B cell (primary cell): ENCODE results near the gene NR4A1. TPM values are rescaled to one million over a fixed set of nuclear protein-coding genes. Genes with fewer than 3 reads are reported as not detected.

ENCODE experiments used
- ATAC-seq: fragments of 200-7000 bp; cut with Tn5 transposase; one replicate; pipeline ENCODE4 v1.10.0; 2021; ENCODE audit warnings: low read depth, mild to moderate bottlenecking, moderate number of reproducible peaks, moderate library complexity
- CTCF ChIA-PET: fragments of 350-600 bp; sonication (Branson Sonifier 250); formaldehyde crosslinking; loops from one replicate; lab custom pipeline; 2021; ENCODE audit warnings: antibody characterized with exemption, inconsistent platforms; lab: Charles Lee
- POLR2A ChIA-PET: fragments of 350-600 bp; sonication (Branson Sonifier 250); formaldehyde crosslinking; loops from one replicate; lab custom pipeline; 2021; ENCODE audit warnings: antibody characterized with exemption; lab: Charles Lee
- DNase-seq: peaks from one replicate; pipeline ENCODE4 v3.0.0; 2013
- H2AFZ ChIP-seq: 2 replicates; pipeline ENCODE4 v1.6.1; 2012; ENCODE audit warnings: mild to moderate bottlenecking, low read depth, low read length; ENCODE audit not compliant: insufficient read depth, poor library complexity, severe bottlenecking
- H3K27ac ChIP-seq, 2 donors: 1 replicate in 1 of 2; 2 replicates in 1 of 2; pipeline ENCODE4 v1.5.1; 2012 to 2013; ENCODE audit warnings: low read length in 2 of 2, mild to moderate bottlenecking in 2 of 2, moderate library complexity in 1 of 2
- H3K27me3 ChIP-seq, 4 experiments: fragments of 200-600 bp in 1 of 4; sonication (generic) in 1 of 4; replicated peaks in 1 of 4; 1 replicate in 2 of 4; 2 replicates in 2 of 4; pipeline versions ENCODE4 v1.6.1 to v1.7.0; 2013 to 2016; ENCODE audit warnings: low read length in 3 of 4, mild to moderate bottlenecking in 2 of 4, mixed read lengths in 1 of 4, moderate library complexity in 1 of 4; ENCODE audit not compliant: insufficient read depth in 4 of 4, control insufficient read depth in 3 of 4; ENCODE audit errors: control extremely low read depth in 1 of 4
- H3K36me3 ChIP-seq, 2 experiments: replicated peaks in 1 of 2; 1 replicate in 1 of 2; 2 replicates in 1 of 2; pipeline versions ENCODE4 v1.6.1 to v1.7.1; 2013; ENCODE audit warnings: low read length in 1 of 2; ENCODE audit not compliant: insufficient read depth in 2 of 2, control insufficient read depth in 1 of 2; ENCODE audit errors: control extremely low read depth in 1 of 2, extremely low read depth in 1 of 2
- H3K4me1 ChIP-seq, 2 donors: fragments of 200-600 bp in 1 of 2; sonication (generic) in 1 of 2; 1 replicate in 1 of 2; 2 replicates in 1 of 2; pipeline versions ENCODE4 v1.5.1 to v1.6.1; 2013 to 2017; ENCODE audit warnings: low read length in 2 of 2; ENCODE audit not compliant: control insufficient read depth in 2 of 2, insufficient read depth in 2 of 2
- H3K4me2 ChIP-seq: replicated peaks from 2 replicates; pipeline ENCODE3; 2012; ENCODE audit warnings: mild to moderate bottlenecking, low read depth, low read length; ENCODE audit not compliant: poor library complexity, severe bottlenecking
- H3K4me3 ChIP-seq, 5 experiments: fragments of 200-600 bp in 1 of 5; sonication (generic) in 1 of 5; 1 replicate in 3 of 5; 2 replicates in 2 of 5; pipeline versions ENCODE4 v1.5.1 to v1.7.0; 2011 to 2016; ENCODE audit warnings: low read length in 4 of 5, mild to moderate bottlenecking in 4 of 5, low read depth in 2 of 5, control low read depth in 1 of 5, moderate library complexity in 1 of 5; ENCODE audit not compliant: insufficient read depth in 1 of 5; ENCODE audit errors: control extremely low read depth in 1 of 5, extremely low read depth in 1 of 5
- H3K79me2 ChIP-seq: fragments of 200-600 bp; sonication (generic); one replicate; pipeline ENCODE4 v1.6.0; 2016; ENCODE audit warnings: low read length; ENCODE audit not compliant: control insufficient read depth, insufficient read depth
- H3K9ac ChIP-seq: fragments of 200-600 bp; sonication (generic); 2 replicates; pipeline ENCODE4 v1.6.1; 2017; ENCODE audit warnings: mild to moderate bottlenecking, low read length, moderate library complexity
- H3K9me3 ChIP-seq, 3 donors: one replicate each; pipeline versions ENCODE4 v1.6.1 to v1.7.1; 2013; ENCODE audit warnings: low read length in 2 of 3; ENCODE audit not compliant: control insufficient read depth in 2 of 3, insufficient read depth in 1 of 3; ENCODE audit errors: control extremely low read depth in 1 of 3
- H4K20me1 ChIP-seq: 2 replicates; pipeline ENCODE4 v1.6.0; 2012; ENCODE audit warnings: mild to moderate bottlenecking, low read length; ENCODE audit not compliant: insufficient read depth, control insufficient read depth, poor library complexity, severe bottlenecking
- H3K27ac Mint-ChIP-seq: one replicate; pipeline ENCODE4 v1.8.0; 2021; ENCODE audit warnings: mixed read lengths
- H3K27me3 Mint-ChIP-seq: one replicate; pipeline ENCODE4 v1.8.0; 2021; ENCODE audit warnings: mixed read lengths
- H3K4me1 Mint-ChIP-seq: one replicate; pipeline ENCODE4 v1.8.0; 2021; ENCODE audit warnings: mixed read lengths
- H3K4me3 Mint-ChIP-seq: one replicate; pipeline ENCODE4 v1.8.0; 2021; ENCODE audit warnings: mixed read lengths
- H3K9me3 Mint-ChIP-seq: one replicate; pipeline ENCODE4 v1.8.0; 2022; ENCODE audit warnings: mixed read lengths; ENCODE audit not compliant: insufficient read depth
- EZH2 ChIP-seq: IDR thresholded peaks from 2 replicates; pipeline ENCODE4 v1.6.1; 2012; ENCODE audit warnings: borderline replicate concordance, low read depth, mild to moderate bottlenecking, moderate library complexity, low read length; ENCODE audit not compliant: insufficient read depth, poor library complexity, severe bottlenecking
- WGBS: methylation state at CpG from one replicate; pipeline ENCODE4 v1.1.5; 2013; ENCODE audit warnings: missing lambda C conversion rate; ENCODE audit not compliant: insufficient coverage; 5-methylcytosine and 5-hydroxymethylcytosine counted together
- intact Hi-C: fragments of 100-400 bp; cut with micrococcal nuclease; formaldehyde crosslinking; loops from one replicate; pipeline ENCODE4 v1.10.0; 2022
- polyA plus RNA-seq: library from polyadenylated mRNA; depleted of rRNA; stranded (reverse); fragments of >200 nt; gene quantifications from 2 replicates; pipeline ENCODE4 v1.2.3, GENCODE V29; 2012
- total RNA-seq, 2 donors: library from RNA; stranded (reverse); fragments of 120-200 nt in 1 of 2; gene quantifications; 1 replicate in 1 of 2; 2 replicates in 1 of 2; pipeline versions ENCODE4 v1.2.3 to v1.2.4, GENCODE V29; 2013 to 2022
- TF ChIP-seq, protein P1 (sequence below): fragments of 200-600 bp; IDR thresholded peaks from one replicate; pipeline ENCODE4 v1.8.0; 2022; ENCODE audit warnings: antibody characterized with exemption, mild to moderate bottlenecking

NR4A1 gene
- total and polyA plus RNA-seq, 2 donors (not counting 1 experiment from before 2014, with no cell fraction given): 43.2 to 470 TPM

DNA sequence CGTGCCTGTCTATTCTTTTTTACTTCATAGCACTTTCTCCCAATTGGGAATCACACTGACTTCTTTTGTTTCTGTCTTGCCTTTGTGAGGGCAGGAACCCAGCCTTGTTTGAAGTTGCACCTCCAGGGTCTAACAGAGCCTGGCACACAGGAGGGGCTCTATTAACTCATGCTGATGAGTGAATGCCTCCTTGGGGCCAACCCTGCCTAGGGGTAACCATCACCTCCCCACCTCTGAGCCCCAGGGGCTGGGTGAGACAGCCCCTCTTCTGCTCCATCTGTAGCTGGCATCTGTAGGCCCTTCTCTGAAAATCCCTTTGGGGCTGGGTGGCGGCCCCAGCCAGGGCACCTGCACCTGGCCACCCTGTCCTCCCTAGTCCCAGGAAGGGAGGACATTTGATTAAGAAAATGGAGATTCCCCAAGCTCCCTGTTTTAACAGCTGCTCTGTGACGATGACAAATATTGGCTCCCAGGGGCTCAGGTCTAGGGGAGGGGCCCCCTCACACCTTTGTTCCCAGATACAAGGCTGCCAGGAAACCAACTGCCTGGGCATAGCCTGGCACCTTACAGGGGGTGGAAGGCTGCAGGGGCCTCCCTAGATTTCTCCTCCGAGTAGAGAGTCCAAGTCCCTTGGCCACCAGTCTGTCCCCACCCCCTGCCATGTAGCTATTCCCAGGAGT is 32.7 kb upstream of the NR4A1 start:
- Histone ChIP-seq H3K4me2 (no peak overlapping the region), H3K4me3 (no peak overlapping the region), H3K36me3 (peaks cover 0 to 15% of the 10 kb centered on the region in 2 experiments), H3K79me2 (no peaks in the 10 kb centered on the region), H4K20me1 (no peaks in the 10 kb centered on the region), H3K27ac (no peak overlapping the region), H3K9me3 (no peaks in the 10 kb centered on the region), H2AFZ (no peak overlapping the region), H3K27me3 (no peaks in the 10 kb centered on the region), H3K9ac (no peak overlapping the region), H3K4me1 (peaks cover 14 to 27% of the 10 kb centered on the region in 2 donors)
- H3K4me1 Mint-ChIP-seq: peaks cover 38% of the 10 kb centered on the region
- peak overlapping the region; percentile 29 for H3K27ac Mint-ChIP-seq
- peak; percentile 61 for DNase-seq
- intact Hi-C loops: no loop called here
- WGBS: 92% methylated on average over 2 of the region's 4 CpGs
- no peak overlapping the region for H3K4me3 Mint-ChIP-seq
- TF ChIP-seq, protein P1, sequence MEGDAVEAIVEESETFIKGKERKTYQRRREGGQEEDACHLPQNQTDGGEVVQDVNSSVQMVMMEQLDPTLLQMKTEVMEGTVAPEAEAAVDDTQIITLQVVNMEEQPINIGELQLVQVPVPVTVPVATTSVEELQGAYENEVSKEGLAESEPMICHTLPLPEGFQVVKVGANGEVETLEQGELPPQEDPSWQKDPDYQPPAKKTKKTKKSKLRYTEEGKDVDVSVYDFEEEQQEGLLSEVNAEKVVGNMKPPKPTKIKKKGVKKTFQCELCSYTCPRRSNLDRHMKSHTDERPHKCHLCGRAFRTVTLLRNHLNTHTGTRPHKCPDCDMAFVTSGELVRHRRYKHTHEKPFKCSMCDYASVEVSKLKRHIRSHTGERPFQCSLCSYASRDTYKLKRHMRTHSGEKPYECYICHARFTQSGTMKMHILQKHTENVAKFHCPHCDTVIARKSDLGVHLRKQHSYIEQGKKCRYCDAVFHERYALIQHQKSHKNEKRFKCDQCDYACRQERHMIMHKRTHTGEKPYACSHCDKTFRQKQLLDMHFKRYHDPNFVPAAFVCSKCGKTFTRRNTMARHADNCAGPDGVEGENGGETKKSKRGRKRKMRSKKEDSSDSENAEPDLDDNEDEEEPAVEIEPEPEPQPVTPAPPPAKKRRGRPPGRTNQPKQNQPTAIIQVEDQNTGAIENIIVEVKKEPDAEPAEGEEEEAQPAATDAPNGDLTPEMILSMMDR: no peak
- TF ChIP-seq EZH2: no peak
- CTCF ChIA-PET: interaction anchor here (0.6 to 32.6 kb wide), 7 partner anchors 9 to 1427 kb away, joined by 3 to 1315 read pairs (median 407); partner anchors contain the start of genes ATG101, SMIM41 and TAMALIN
- POLR2A ChIA-PET: interaction anchor here (0.7 to 2.6 kb wide), 3 partner anchors 11 to 1569 kb away, joined by 4 to 13 read pairs (median 5); partner anchors contain the start of genes NR4A1 and TAMALIN
- H3K9me3 Mint-ChIP-seq: no peaks in the 10 kb centered on the region
- H3K27me3 Mint-ChIP-seq: no peaks in the 10 kb centered on the region
- ATAC-seq: no peak
